H1 (cell line): ENCODE data around the gene CAMTA1. TPM values are rescaled to one million over a fixed set of nuclear protein-coding genes. Genes with fewer than 3 reads are reported as not detected.

Source experiments
- CTCF ChIA-PET: fragments of 300-600 bp; sonication (Branson Sonifier 250); formaldehyde crosslinking; loops from one replicate; lab custom pipeline; 2021; ENCODE audit not compliant: partially characterized antibody; lab: Charles Lee
- POLR2A ChIA-PET: fragments of 300-600 bp; sonication (Branson Sonifier 250); formaldehyde crosslinking; loops from one replicate; lab custom pipeline; 2021; ENCODE audit warnings: inconsistent platforms; ENCODE audit not compliant: partially characterized antibody; lab: Charles Lee
- DNase-seq, 2 experiments: peaks; one replicate each; pipeline versions ENCODE4 v3.0.0 to v3.0.0-alpha.2; 2010 to 2022; ENCODE audit warnings: low spot score in 2 of 2, low read depth in 1 of 2, mixed read lengths in 1 of 2
- FAIRE-seq: peaks from 2 replicates; lab custom pipeline; 2011; peaks lifted over from hg19 to GRCh38; lab: Jason Lieb, UNC
- H2AFZ ChIP-seq: 2 replicates; pipeline ENCODE4 v1.8.1; 2012; ENCODE audit warnings: low read length, inconsistent platforms
- H2AK5ac ChIP-seq: 2 replicates; pipeline ENCODE4 v1.6.1; 2013; ENCODE audit warnings: low read depth, low read length
- H2BK120ac ChIP-seq: replicated peaks from 2 replicates; pipeline ENCODE3; 2013; ENCODE audit warnings: low read depth, low read length, inconsistent platforms
- H2BK12ac ChIP-seq: 2 replicates; pipeline ENCODE4 v1.6.1; 2013; ENCODE audit warnings: low read depth, low read length
- H2BK15ac ChIP-seq: 2 replicates; pipeline ENCODE4 v1.6.1; 2013; ENCODE audit warnings: low read length
- H2BK20ac ChIP-seq: 2 replicates; pipeline ENCODE4 v1.6.1; 2013; ENCODE audit warnings: low read length
- H2BK5ac ChIP-seq: 2 replicates; pipeline ENCODE4 v1.6.1; 2013; ENCODE audit warnings: low read depth, low read length
- H3K14ac ChIP-seq: 2 replicates; pipeline ENCODE4 v1.6.1; 2013; ENCODE audit warnings: inconsistent platforms; ENCODE audit not compliant: insufficient read length
- H3K18ac ChIP-seq: 2 replicates; pipeline ENCODE4 v1.6.1; 2013; ENCODE audit warnings: low read length; ENCODE audit errors: extremely low read depth
- H3K23ac ChIP-seq: 2 replicates; pipeline ENCODE4 v1.6.1; 2013; ENCODE audit warnings: inconsistent platforms; ENCODE audit not compliant: insufficient read length
- H3K23me2 ChIP-seq: 2 replicates; pipeline ENCODE4 v1.6.1; 2013; ENCODE audit warnings: low read depth, low read length
- H3K27ac ChIP-seq: 2 replicates; pipeline ENCODE4 v1.6.1; 2011; ENCODE audit warnings: low read depth, low read length, inconsistent platforms
- H3K27me3 ChIP-seq, 4 experiments: replicated peaks in 1 of 4; 1 replicate in 1 of 4; 2 replicates in 3 of 4; pipeline versions ENCODE4 v1.6.1 to v1.8.1; 2011 to 2013; ENCODE audit warnings: low read length in 3 of 4, mild to moderate bottlenecking in 3 of 4, inconsistent platforms in 2 of 4, mixed read lengths in 2 of 4, moderate library complexity in 1 of 4; ENCODE audit not compliant: control insufficient read depth in 3 of 4, insufficient read depth in 3 of 4; ENCODE audit errors: extremely low read depth in 1 of 4
- H3K36me3 ChIP-seq, 4 experiments: 2 replicates each; pipeline versions ENCODE4 v1.6.1 to v1.8.1; 2011 to 2013; ENCODE audit warnings: mild to moderate bottlenecking in 4 of 4, low read length in 3 of 4, moderate library complexity in 2 of 4, control low read depth in 1 of 4, inconsistent platforms in 1 of 4; ENCODE audit not compliant: insufficient read depth in 4 of 4, control insufficient read depth in 2 of 4
- H3K4ac ChIP-seq: replicated peaks from 2 replicates; pipeline ENCODE3; 2013; ENCODE audit warnings: low read length, low read depth, mixed read lengths, inconsistent platforms; ENCODE audit not compliant: insufficient read length
- H3K4me1 ChIP-seq, 4 experiments: replicated peaks in 1 of 4; 1 replicate in 1 of 4; 2 replicates in 3 of 4; pipeline versions ENCODE4 v1.6.1 to v1.8.1; 2011 to 2013; ENCODE audit warnings: low read length in 3 of 4, inconsistent platforms in 2 of 4, mixed read lengths in 1 of 4; ENCODE audit not compliant: insufficient read depth in 4 of 4, control insufficient read depth in 3 of 4
- H3K4me2 ChIP-seq, 2 experiments: 2 replicates each; pipeline versions ENCODE4 v1.6.1 to v1.8.1; 2011 to 2013; ENCODE audit warnings: low read depth in 2 of 2, low read length in 2 of 2, control low read depth in 1 of 2, inconsistent platforms in 1 of 2, mild to moderate bottlenecking in 1 of 2; ENCODE audit not compliant: insufficient read depth in 1 of 2
- H3K4me3 ChIP-seq, 4 experiments: fragments of 200-600, 300-600 bp in 1 of 4; sonication (generic), shearing (Covaris generic), sonication (Bioruptor Twin) in 1 of 4; 2 replicates each; pipeline versions ENCODE4 v1.5.1 to v1.8.1; 2011 to 2016; ENCODE audit warnings: low read length in 4 of 4, low read depth in 3 of 4, control low read depth in 2 of 4, inconsistent platforms in 2 of 4, mild to moderate bottlenecking in 2 of 4, mixed read lengths in 1 of 4, moderate library complexity in 1 of 4; ENCODE audit not compliant: insufficient read depth in 2 of 4; ENCODE audit errors: extremely low read depth in 1 of 4
- H3K56ac ChIP-seq: replicated peaks from 2 replicates; pipeline ENCODE3; 2013; ENCODE audit warnings: low read depth, mild to moderate bottlenecking, mixed read lengths, low read length, inconsistent platforms; ENCODE audit not compliant: insufficient read length
- H3K79me1 ChIP-seq: 2 replicates; pipeline ENCODE4 v1.6.1; 2013; ENCODE audit warnings: low read depth, low read length, control low read depth
- H3K79me2 ChIP-seq, 2 experiments: 2 replicates each; pipeline versions ENCODE4 v1.6.1 to v1.8.1; 2012 to 2013; ENCODE audit warnings: low read length in 2 of 2, mild to moderate bottlenecking in 2 of 2, inconsistent platforms in 1 of 2; ENCODE audit not compliant: insufficient read depth in 2 of 2, control insufficient read depth in 1 of 2
- H3K9ac ChIP-seq, 4 experiments: replicated peaks in 1 of 4; 1 replicate in 1 of 4; 2 replicates in 3 of 4; pipeline versions ENCODE4 v1.6.1 to v1.8.1; 2011 to 2013; ENCODE audit warnings: low read depth in 3 of 4, low read length in 3 of 4, control low read depth in 2 of 4, mild to moderate bottlenecking in 2 of 4, moderate library complexity in 2 of 4, inconsistent platforms in 1 of 4; ENCODE audit errors: extremely low read depth in 1 of 4
- H3K9me3 ChIP-seq, 2 experiments: 2 replicates each; pipeline versions ENCODE4 v1.6.1 to v1.8.1; 2012 to 2013; ENCODE audit warnings: mild to moderate bottlenecking in 2 of 2, moderate library complexity in 2 of 2, control low read depth in 1 of 2, inconsistent platforms in 1 of 2, low read depth in 1 of 2, low read length in 1 of 2, mixed read lengths in 1 of 2; ENCODE audit not compliant: insufficient read depth in 2 of 2
- H4K20me1 ChIP-seq, 2 experiments: replicated peaks in 1 of 2; 2 replicates each; pipeline versions ENCODE3 to v1.8.1; 2011 to 2013; ENCODE audit warnings: inconsistent platforms in 2 of 2, low read length in 2 of 2, mild to moderate bottlenecking in 1 of 2; ENCODE audit not compliant: insufficient read depth in 2 of 2, control insufficient read depth in 1 of 2
- H4K5ac ChIP-seq: 2 replicates; pipeline ENCODE4 v1.6.1; 2013; ENCODE audit warnings: low read length, low read depth, mixed read lengths, inconsistent platforms; ENCODE audit not compliant: insufficient read length
- H4K8ac ChIP-seq: 2 replicates; pipeline ENCODE4 v1.8.0; 2013; ENCODE audit warnings: mild to moderate bottlenecking, moderate library complexity, low read length, inconsistent platforms; ENCODE audit not compliant: insufficient read depth; ENCODE audit errors: extremely low read depth
- H4K91ac ChIP-seq: replicated peaks from 2 replicates; pipeline ENCODE3; 2013; ENCODE audit warnings: low read length, mixed read lengths, inconsistent platforms; ENCODE audit not compliant: insufficient read length
- JUN ChIP-seq: IDR thresholded peaks from 2 replicates; pipeline ENCODE4 v1.6.1; 2011; ENCODE audit warnings: low read depth, mild to moderate bottlenecking, improper control_type of control experiment, low read length
- RAD21 ChIP-seq, 2 experiments: IDR thresholded peaks in 1 of 2; conservative IDR thresholded peaks in 1 of 2; 2 replicates each; pipeline ENCODE4 v1.6.1; 2011; ENCODE audit warnings: low read depth in 2 of 2, low read length in 2 of 2, improper control_type of control experiment in 1 of 2, inconsistent platforms in 1 of 2, mild to moderate bottlenecking in 1 of 2, moderate library complexity in 1 of 2
- WGBS, 2 experiments: shearing (Covaris generic) in 1 of 2; methylation state at CpG; one replicate each; pipeline versions ENCODE4 v1.1.6 to v1.1.7; 2013 to 2015; ENCODE audit warnings: low lambda C conversion rate in 2 of 2, mixed read lengths in 2 of 2, inconsistent platforms in 1 of 2, low coverage in 1 of 2, missing lambda C conversion rate in 1 of 2; ENCODE audit not compliant: insufficient replicate concordance in 2 of 2, insufficient coverage in 1 of 2, insufficient read length in 1 of 2; ENCODE audit errors: extremely low coverage in 1 of 2, missing lambda C conversion rate in 1 of 2; 5-methylcytosine and 5-hydroxymethylcytosine counted together
- polyA plus RNA-seq, 7 experiments: library from polyadenylated mRNA; depleted of rRNA in 3 of 7; stranded (reverse) in 5 of 7; unstranded in 2 of 7; fragments of >200 nt in 5 of 7; fragments of 200-250 nt in 2 of 7; gene quantifications; 1 replicate in 5 of 7; 2 replicates in 1 of 7; 4 replicates in 1 of 7; pipeline versions ENCODE4 v1.2.1 to v1.2.3, GENCODE V29; 2011 to 2013; ENCODE audit warnings: missing spikeins in 2 of 7, mixed read lengths in 2 of 7
- total RNA-seq: library from RNA; stranded (reverse); fragmentation: NEBNext Ultra II Directional; extraction: Animal tissue kit (Norgen Biotek cat#: 25700); gene quantifications from 2 replicates; pipeline ENCODE4 v1.2.1, GENCODE V29; 2021

CAMTA1 gene
- total and polyA plus RNA-seq, 2 of the 8 experiments (the other 6 are each of a cell fraction or from before 2014, with no cell fraction given), result 65.0 to 119 TPM

- no peak overlapping the region for H4K8ac ChIP-seq
- peaks cover 0 to 13% of the 10 kb centered on the region in 2 experiments; a peak in 3 of 4 replicates for H3K79me2 ChIP-seq
- no peak overlapping the region for H2BK120ac ChIP-seq
- H3K36me3 ChIP-seq, result peaks cover 0 to 4% (median 2%) of the 10 kb centered on the region in 4 experiments; a peak in 3 of 8 replicates
- no peak overlapping the region for H2BK20ac ChIP-seq
- no peak overlapping the region for H4K91ac ChIP-seq
- H4K20me1 ChIP-seq, result peaks cover 4 to 7% of the 10 kb centered on the region in 2 experiments
- H3K23ac ChIP-seq, result no peak overlapping the region
- H3K27me3 ChIP-seq, result no peaks in the 10 kb centered on the region
- no peak overlapping the region for H3K14ac ChIP-seq
- H2AFZ ChIP-seq, result no peak overlapping the region
- H2BK12ac ChIP-seq, result no peak overlapping the region
- ChIA-PET CTCF (interaction anchor here (0.6 to 2.4 kb wide), 13 partner anchors 9 to 755 kb away, joined by 3 to 21 read pairs (median 3); partner anchors contain the start of gene DNAJC11), POLR2A (interaction anchor here (1.2 kb wide), 1 partner anchor 12 kb away, joined by 3 read pairs; no protein-coding TSS in a partner anchor)
- H3K4ac ChIP-seq, result no peak overlapping the region
- no peak overlapping the region for H2BK5ac ChIP-seq
- peaks cover 0 to 8% (median 0%) of the 10 kb centered on the region in 4 experiments; a peak in 1 of 7 replicates for H3K4me1 ChIP-seq
- peaks cover 2% of the 10 kb centered on the region; the same call in 1 of the 2 replicates for H3K23me2 ChIP-seq
- WGBS, 2 experiments, result 88% methylated on average over 4 of the region's 4 CpGs; no CpG with 5 or more reads in 1 of the 2 experiments
- no peaks in the 10 kb centered on the region; the same call in 1 of the 2 replicates for H3K79me1 ChIP-seq
- FAIRE-seq, result no peak
- H2BK15ac ChIP-seq, result no peak overlapping the region
- H3K27ac ChIP-seq, result no peak overlapping the region
- no peak for DNase-seq
- no peak overlapping the region; a peak in 1 of 7 replicates for H3K9ac ChIP-seq
- TF ChIP-seq JUN (no peak), RAD21 (IDR thresholded peaks at IDR 0.05 in 1 of 2, conservative IDR thresholded peaks at IDR 0.05 in 1 of 2; ENCODE audit: low read depth in 2 of 2, low read length in 2 of 2) (peak; percentile 13 to 38; a peak in 3 of 4 replicates)
- no peak overlapping the region for H2AK5ac ChIP-seq
- H3K56ac ChIP-seq, result no peak overlapping the region
- no peak overlapping the region for H3K4me2 ChIP-seq
- H3K18ac ChIP-seq, result no peak overlapping the region
- no peaks in the 10 kb centered on the region for H3K9me3 ChIP-seq
- H4K5ac ChIP-seq, result no peak overlapping the region
- no peak overlapping the region for H3K4me3 ChIP-seq
Measured at GRCh38 chr1:6874298-6874697, 89.0 kb downstream of the CAMTA1 start.
